Stimulated activated CD8-positive, alpha-beta memory T cell treated with anti-CD3 and anti-CD28 coated beads, Interleukin-2, amount 100 ng/mL, for 48 hours (primary cell): ENCODE data around the gene ARG2.
"Not testable (repeated sequence)": the region's sequence is repeated elsewhere in the genome, so short reads cannot be mapped to it uniquely, and the experiment has no call there.

Source experiments
- DNase-seq, 2 donors: peaks; one replicate each; pipeline ENCODE4 v3.0.0-alpha.2; 2020; ENCODE audit warnings: low read depth in 2 of 2

ARG2 gene

GRCh38 chr14:67586369-67586768 is 33.4 kb upstream of the ARG2 start:
- no peak for DNase-seq

- no peak for DNase-seq
These were observed 30.4 kb upstream of the ARG2 start for GRCh38 chr14:67589204-67589770.

- DNase-seq = not testable (repeated sequence)
These were observed 26.1 kb upstream of the ARG2 start for GRCh38 chr14:67593650-67594049.

GRCh38 chr14:67595392-67595791 is 24.3 kb upstream of the ARG2 start:
- no peak for DNase-seq

GRCh38 chr14:67599698-67600561 is 19.8 kb upstream of the ARG2 start, which contains the start of gene PIGH:
Gene PIGH (minus strand): TSS chr14:67600268. CDS start chr14:67600203, 65 bp downstream.
- DNase-seq = peak; percentile 87 to 95

GRCh38 chr14:67600562-67600974 is 19.2 kb upstream of the ARG2 start:
- not testable (repeated sequence) for DNase-seq

- DNase-seq = no peak
These were observed 17.6 kb upstream of the ARG2 start for GRCh38 chr14:67602076-67602475.

- no peak for DNase-seq
These were observed 16.6 kb upstream of the ARG2 start for GRCh38 chr14:67602995-67603545.

- DNase-seq = no peak
These were observed 12.1 kb upstream of the ARG2 start for GRCh38 chr14:67607646-67608045.

GRCh38 chr14:67609642-67610310 is 9.9 kb upstream of the ARG2 start:
- DNase-seq = no peak

- DNase-seq = no peak
These were observed 9.2 kb upstream of the ARG2 start for GRCh38 chr14:67610491-67610890.

- DNase-seq = no peak
These were observed 1.1 kb upstream of the ARG2 start for GRCh38 chr14:67618617-67619063.

- no peak for DNase-seq
These were observed 581 bp downstream of the ARG2 start for GRCh38 chr14:67620217-67620785.

GRCh38 chr14:67622675-67623074 is 3.0 kb downstream of the ARG2 start:
- no peak for DNase-seq

- DNase-seq = no peak
These were observed 3.4 kb downstream of the ARG2 start for GRCh38 chr14:67623114-67623513.

- DNase-seq = not testable (repeated sequence)
These were observed 6.4 kb downstream of the ARG2 start for GRCh38 chr14:67626131-67626530.

- no peak for DNase-seq
These were observed 7.8 kb downstream of the ARG2 start for GRCh38 chr14:67627519-67627918.

- no peak for DNase-seq
These were observed 10.5 kb downstream of the ARG2 start for GRCh38 chr14:67630186-67630585.

- no peak for DNase-seq
These were observed 11.2 kb downstream of the ARG2 start for GRCh38 chr14:67630938-67631337.

- DNase-seq = no peak
These were observed 13.9 kb downstream of the ARG2 start for GRCh38 chr14:67633451-67634147.

- DNase-seq = no peak
These were observed 16.7 kb downstream of the ARG2 start for GRCh38 chr14:67636361-67636919.
